Testis (tissue), 2 donors: ENCODE data around the gene AADAT.

Experiments
- CTCF ChIP-seq, 3 experiments: fragments of 450-650 bp in 2 of 3; fragments of 200-600 bp in 1 of 3; sonication (generic) in 1 of 3; IDR thresholded peaks; one replicate each; pipeline ENCODE4 v1.5.1; 2016 to 2019; ENCODE audit warnings: antibody characterized with exemption in 3 of 3, mild to moderate bottlenecking in 2 of 3, moderate library complexity in 1 of 3
- POLR2A ChIP-seq: fragments of 450-650 bp; IDR thresholded peaks from one replicate; pipeline ENCODE4 v1.6.1; 2017; ENCODE audit warnings: antibody characterized with exemption, mild to moderate bottlenecking, moderate library complexity

- TF ChIP-seq CTCF (IDR thresholded peaks at IDR 0.05) (no peak), POLR2A (no peak)
Observed at GRCh38 chr4:170011921-170012628, 77.7 kb downstream of the AADAT start.
